NT2/D1 (cell line): ENCODE data around the gene SLIT3.

Experiments used
- DNase-seq: peaks from one replicate; pipeline ENCODE4 v3.0.0-alpha.2; 2011; ENCODE audit warnings: low read depth, low spot score
- H3K27me3 ChIP-seq: 2 replicates; pipeline ENCODE4 v1.6.0; 2011; ENCODE audit warnings: mild to moderate bottlenecking; ENCODE audit not compliant: insufficient read length, insufficient read depth
- H3K36me3 ChIP-seq: 2 replicates; pipeline ENCODE4 v1.6.1; 2011; ENCODE audit warnings: mild to moderate bottlenecking, low read length, mixed read lengths; ENCODE audit not compliant: insufficient read depth, insufficient read length
- H3K4me1 ChIP-seq: 2 replicates; pipeline ENCODE4 v1.5.1; 2011; ENCODE audit not compliant: insufficient read depth, insufficient read length
- H3K4me3 ChIP-seq: 2 replicates; pipeline ENCODE4 v1.5.1; 2011; ENCODE audit warnings: low read depth; ENCODE audit not compliant: insufficient read length
- H3K9ac ChIP-seq: 2 replicates; pipeline ENCODE4 v1.6.0; 2011; ENCODE audit warnings: low read depth; ENCODE audit not compliant: insufficient read length
- H3K9me3 ChIP-seq: 2 replicates; pipeline ENCODE4 v1.5.1; 2011; ENCODE audit warnings: mild to moderate bottlenecking, low read length; ENCODE audit not compliant: insufficient read depth
- SUZ12 ChIP-seq: IDR thresholded peaks from 2 replicates; pipeline ENCODE4 v1.6.1; 2011; ENCODE audit not compliant: insufficient read length, insufficient read depth; ENCODE audit errors: extremely low read depth
- YY1 ChIP-seq: IDR thresholded peaks from 2 replicates; pipeline ENCODE4 v1.6.1; 2011; ENCODE audit not compliant: insufficient read length, insufficient read depth
- ZNF274 ChIP-seq: IDR thresholded peaks from 2 replicates; pipeline ENCODE4 v1.6.1; 2011; ENCODE audit warnings: mild to moderate bottlenecking, low read depth, low read length

The SLIT3 gene

DNA sequence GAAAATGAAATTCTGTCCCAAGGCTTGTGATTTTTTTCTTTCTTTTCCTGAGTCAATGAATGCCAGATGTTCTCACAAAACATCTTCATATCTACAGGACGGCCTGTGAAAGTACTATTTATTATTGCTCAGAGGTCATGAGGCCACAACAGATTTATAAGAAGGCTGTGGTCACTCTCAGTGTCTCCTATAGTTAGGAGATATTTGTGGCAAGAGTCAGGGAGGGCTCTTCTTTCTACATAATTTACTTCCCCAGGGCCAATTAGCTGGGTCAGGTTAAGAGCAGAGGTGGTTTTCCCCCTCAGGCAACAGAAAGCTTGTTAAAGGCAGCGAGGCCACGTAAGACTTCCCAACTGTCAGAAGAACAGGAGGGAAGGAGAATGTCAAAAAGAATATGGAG, 248.7 kb downstream of the SLIT3 start:
- no peak for TF ChIP-seq YY1
- no peak for TF ChIP-seq ZNF274
- no peak for TF ChIP-seq SUZ12
- peaks cover 3% of the 10 kb centered on the region for H3K4me1 ChIP-seq
- H3K9me3 ChIP-seq = no peaks in the 10 kb centered on the region
- no peak overlapping the region for H3K9ac ChIP-seq
- no peak for DNase-seq
- no peaks in the 10 kb centered on the region for H3K36me3 ChIP-seq
- H3K27me3 ChIP-seq = no peaks in the 10 kb centered on the region
- H3K4me3 ChIP-seq = no peak overlapping the region

DNA sequence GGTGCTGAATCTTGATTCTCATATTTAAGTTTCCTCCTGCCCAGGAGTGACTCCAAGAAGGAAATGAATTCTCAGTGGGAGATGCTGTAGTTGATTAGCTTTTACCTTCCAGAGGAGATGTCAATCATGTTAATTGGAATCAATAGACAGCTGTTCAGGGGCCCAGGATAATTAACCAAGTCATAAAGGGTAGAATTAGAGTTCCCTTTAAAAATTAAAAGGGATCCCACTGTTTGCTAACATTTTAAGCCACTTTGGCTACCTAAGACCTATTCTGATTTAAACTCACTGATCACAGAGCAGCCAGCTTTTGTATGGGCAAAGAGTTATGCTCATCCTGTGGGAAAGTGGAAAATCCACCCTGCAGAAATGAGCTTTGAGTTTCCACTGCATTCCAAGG, 249.6 kb downstream of the SLIT3 start:
- DNase-seq = no peak
- Histone ChIP-seq H3K4me1 (peaks cover 3% of the 10 kb centered on the region), H3K36me3 (no peaks in the 10 kb centered on the region), H3K9me3 (no peaks in the 10 kb centered on the region), H3K4me3 (no peak overlapping the region), H3K9ac (no peak overlapping the region), H3K27me3 (no peaks in the 10 kb centered on the region)
- TF ChIP-seq ZNF274 (no peak), SUZ12 (no peak), YY1 (no peak)

DNA sequence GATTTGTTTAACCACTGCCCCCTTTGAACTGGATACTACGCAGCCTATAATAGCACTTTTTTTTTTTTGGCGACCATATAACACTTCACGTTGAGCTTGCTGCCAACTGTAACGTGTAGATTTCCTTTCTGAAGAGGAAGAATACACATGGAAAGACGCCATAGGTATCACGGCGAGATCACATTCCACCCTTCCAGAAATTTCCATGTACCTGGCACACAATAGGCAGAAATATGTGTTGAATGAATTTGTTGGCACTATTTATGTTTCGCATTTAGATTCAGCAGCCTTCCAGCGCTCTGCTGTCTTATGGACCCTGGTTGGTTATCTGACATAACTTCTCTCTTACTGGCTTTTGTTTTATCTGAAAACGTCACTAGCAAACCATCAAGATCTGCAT, 250.3 kb downstream of the SLIT3 start:
- Histone ChIP-seq H3K36me3 (no peaks in the 10 kb centered on the region), H3K4me1 (peaks cover 3% of the 10 kb centered on the region), H3K9me3 (no peaks in the 10 kb centered on the region), H3K9ac (no peak overlapping the region), H3K4me3 (no peak overlapping the region), H3K27me3 (no peaks in the 10 kb centered on the region)
- TF ChIP-seq ZNF274 (no peak), SUZ12 (no peak), YY1 (no peak)
- no peak for DNase-seq

DNA sequence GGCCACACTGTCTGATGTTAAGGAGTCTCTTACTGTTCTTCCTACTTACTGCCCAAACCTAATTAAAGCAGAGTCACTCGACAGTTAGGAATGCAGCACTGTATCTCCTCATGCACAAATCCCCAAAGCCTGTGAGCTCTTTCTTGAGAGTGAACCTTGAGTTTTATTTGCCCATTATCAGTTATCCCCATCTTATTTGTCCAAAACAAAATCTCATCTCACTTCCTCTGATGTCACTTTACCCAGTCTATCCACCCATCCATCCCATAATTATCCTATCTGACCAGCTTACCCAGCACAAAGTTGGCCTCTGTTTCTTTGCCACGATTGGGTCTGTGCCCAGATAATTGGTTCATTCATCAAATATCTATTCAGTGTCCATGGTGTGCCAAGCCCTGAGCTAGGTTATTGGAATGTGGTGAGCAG, 250.8 kb downstream of the SLIT3 start:
- Histone ChIP-seq H3K36me3 (no peaks in the 10 kb centered on the region), H3K9ac (no peak overlapping the region), H3K27me3 (no peaks in the 10 kb centered on the region), H3K4me3 (no peak overlapping the region), H3K9me3 (no peaks in the 10 kb centered on the region), H3K4me1 (peaks cover 3% of the 10 kb centered on the region)
- no peak for DNase-seq
- TF ChIP-seq YY1 = no peak
- TF ChIP-seq SUZ12 = no peak
- TF ChIP-seq ZNF274 = no peak

DNA sequence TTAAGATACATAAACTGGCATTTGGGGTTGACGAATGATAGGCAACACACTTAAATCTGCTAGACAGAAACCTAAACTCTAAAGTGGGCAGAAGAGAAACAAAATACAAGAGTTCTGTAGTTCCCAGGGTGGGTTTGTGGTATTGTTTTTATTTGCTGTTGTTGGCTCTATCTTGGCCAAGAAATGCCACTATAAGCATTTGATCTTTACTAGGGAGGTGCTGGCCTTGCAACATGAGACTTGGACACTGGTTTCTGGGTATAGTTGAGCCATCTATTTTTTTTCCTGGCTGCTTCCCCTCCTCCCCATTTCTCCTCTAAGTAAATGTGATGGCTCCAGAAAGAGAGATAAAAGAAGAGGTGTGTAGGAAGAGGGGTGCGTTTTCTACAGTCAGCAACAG, 251.2 kb downstream of the SLIT3 start:
- Histone ChIP-seq H3K27me3 (no peaks in the 10 kb centered on the region), H3K36me3 (no peaks in the 10 kb centered on the region), H3K9me3 (no peaks in the 10 kb centered on the region), H3K4me1 (peaks cover 3% of the 10 kb centered on the region), H3K9ac (no peak overlapping the region), H3K4me3 (no peak overlapping the region)
- DNase-seq = no peak
- TF ChIP-seq SUZ12 (no peak), YY1 (no peak), ZNF274 (no peak)

DNA sequence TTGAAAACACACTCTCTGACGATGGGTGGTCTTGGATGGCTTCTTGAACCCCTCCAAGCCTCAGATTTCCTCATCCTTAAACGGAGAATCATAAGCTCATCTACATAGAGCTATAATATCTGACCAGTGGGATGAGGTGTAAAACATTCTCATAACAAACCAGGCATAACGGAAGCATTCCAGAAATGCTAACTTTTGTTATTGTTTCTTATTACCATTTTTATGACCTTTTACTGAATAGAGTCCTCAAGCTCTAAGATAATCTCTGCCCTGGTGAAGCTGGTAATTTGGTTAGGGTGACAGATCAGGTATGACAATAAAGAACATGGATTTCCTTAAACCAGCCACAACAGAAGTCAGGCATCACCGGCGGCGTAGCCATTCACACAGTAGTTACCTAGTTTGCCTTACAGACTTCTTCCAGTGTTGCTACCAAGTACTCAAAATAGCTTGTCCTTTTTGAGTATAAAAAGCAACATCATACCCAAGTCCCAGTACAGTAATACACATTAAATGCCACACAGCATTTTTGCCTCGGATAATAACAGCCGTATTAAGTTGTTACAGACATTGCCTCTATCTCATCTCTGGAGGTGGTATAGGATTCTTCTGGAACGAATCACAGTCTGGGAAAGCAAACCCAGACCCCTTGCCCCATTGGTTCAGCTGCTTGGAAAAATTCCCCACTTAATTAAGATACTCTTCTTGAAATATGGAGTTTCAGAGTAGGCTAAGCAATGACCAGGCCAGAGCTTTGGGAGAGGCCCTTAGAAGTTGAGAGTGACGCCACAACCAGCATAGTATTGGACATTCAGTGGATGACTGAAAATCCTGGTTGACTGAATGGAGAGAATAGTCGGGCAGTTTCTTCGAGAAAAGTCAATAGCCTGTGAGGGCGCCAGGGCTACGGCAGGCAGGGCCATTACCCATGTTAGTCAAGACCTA, 252.5 kb downstream of the SLIT3 start:
- Histone ChIP-seq H3K36me3 (no peaks in the 10 kb centered on the region), H3K4me3 (no peak overlapping the region), H3K27me3 (no peaks in the 10 kb centered on the region), H3K9ac (no peak overlapping the region), H3K4me1 (peaks cover 3% of the 10 kb centered on the region), H3K9me3 (no peaks in the 10 kb centered on the region)
- TF ChIP-seq ZNF274 = no peak
- TF ChIP-seq SUZ12 = no peak
- TF ChIP-seq YY1 = no peak
- DNase-seq = no peak

DNA sequence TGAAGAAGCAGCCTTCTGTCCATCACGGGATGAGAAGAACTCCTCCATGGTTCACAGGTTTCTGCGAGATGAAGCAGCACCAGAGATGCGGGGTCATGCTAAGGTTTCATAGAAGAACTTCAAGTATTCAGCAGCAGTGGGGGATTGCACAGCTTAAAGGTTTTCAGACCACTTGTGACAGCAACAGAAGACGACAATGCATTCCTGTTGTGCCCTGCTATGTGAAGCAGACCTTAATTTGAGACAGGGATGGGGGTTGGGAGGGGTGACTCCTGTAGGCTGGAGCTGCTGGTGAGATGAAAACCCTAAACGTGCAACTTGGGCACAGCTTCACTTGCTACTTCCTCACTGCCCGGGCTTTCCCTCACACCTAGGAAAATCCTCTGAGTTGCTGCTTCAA, 256.0 kb downstream of the SLIT3 start:
- H3K9me3 ChIP-seq = no peaks in the 10 kb centered on the region
- H3K4me3 ChIP-seq = no peak overlapping the region
- H3K36me3 ChIP-seq = no peaks in the 10 kb centered on the region
- no peaks in the 10 kb centered on the region for H3K4me1 ChIP-seq
- no peak for DNase-seq
- H3K9ac ChIP-seq = no peak overlapping the region
- no peak for TF ChIP-seq ZNF274
- H3K27me3 ChIP-seq = no peaks in the 10 kb centered on the region
